ENCODE results near the gene CCNF.
"Not testable (repeated sequence)": the region's sequence is repeated elsewhere in the genome, so short reads cannot be mapped to it uniquely, and the experiment has no call there.

The CCNF gene

DNA sequence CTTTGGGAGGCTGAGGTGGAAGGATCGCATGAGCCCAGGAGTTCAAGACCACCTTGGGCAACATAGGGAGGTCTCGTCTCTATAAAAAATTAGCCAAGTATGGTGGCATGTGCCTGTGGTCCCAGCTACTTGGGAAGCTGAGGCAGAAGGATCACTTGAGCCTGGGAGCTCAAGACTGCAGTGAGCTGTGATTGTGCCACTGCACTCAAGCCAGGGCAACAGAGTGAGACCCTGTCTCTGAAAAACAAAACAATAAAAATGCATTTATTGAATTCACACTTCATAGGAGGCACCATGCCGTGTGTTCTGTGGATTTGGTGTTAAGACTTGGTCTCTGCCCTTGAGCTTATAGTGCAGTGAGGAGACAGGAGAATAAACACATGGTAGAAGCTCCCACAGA lies 48.1 kb downstream of the CCNF start:
- TF ChIP-seq ZNF157 (tag by site-specific recombination; IDR thresholded peaks at IDR 0.05), result no peak
- TF ChIP-seq ZNF121 (tag by site-specific recombination; IDR thresholded peaks at IDR 0.05), result peak; percentile 76
- no peak overlapping the region for H3K27ac ChIP-seq (ENCODE audit: extremely low read depth, low read depth, low read length)
- ChIA-PET CTCF (interaction anchor here (2.2 kb wide), 1 partner anchor 24 kb away, joined by 11 read pairs; no protein-coding TSS in a partner anchor), POLR2A (interaction anchor here (1.0 to 1.4 kb wide), 2 partner anchors 10 to 18 kb away, joined by 3 read pairs; no protein-coding TSS in a partner anchor)
- no peak overlapping the region for H3K4me3 ChIP-seq (ENCODE audit: low read depth, low read length)
- peaks cover 0 to 4% of the 10 kb centered on the region in 2 experiments; a peak in 1 of 3 replicates for H3K36me3 ChIP-seq (ENCODE audit: control insufficient read depth in 2 of 2, insufficient read depth in 1 of 2, low read length in 2 of 2)
- H3K9me3 ChIP-seq (ENCODE audit: control insufficient read depth, insufficient read depth, low read depth, low read length), result no peaks in the 10 kb centered on the region
- H3K4me1 ChIP-seq (ENCODE audit: control insufficient read depth, insufficient read depth, low read length), result peaks cover 4% of the 10 kb centered on the region

DNA sequence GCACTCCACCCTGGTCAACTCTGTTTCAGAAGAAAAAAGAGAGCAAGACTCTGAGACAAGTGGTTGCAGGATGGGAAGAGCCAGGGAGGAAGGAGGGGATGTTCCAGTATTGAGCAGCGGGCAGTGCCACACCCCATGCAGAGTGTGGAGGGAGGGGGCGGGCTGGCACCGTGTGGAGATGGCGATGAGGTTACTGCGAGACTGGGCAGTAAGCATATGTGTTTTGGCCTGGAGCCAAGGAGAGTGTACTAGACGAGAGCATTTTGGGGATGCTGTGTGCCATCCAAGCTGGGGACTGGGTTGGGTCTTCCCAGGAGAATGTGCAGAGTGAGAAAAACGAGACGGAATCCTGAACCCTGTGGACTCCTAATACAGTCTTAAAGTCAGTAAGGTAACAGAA lies 49.0 kb downstream of the CCNF start:
- TF ChIP-seq SCRT1 (tag by site-specific recombination; IDR thresholded peaks at IDR 0.05; ENCODE audit: borderline replicate concordance) (no peak), ZNF514 (tag by site-specific recombination; IDR thresholded peaks at IDR 0.05) (no peak), ZNF341 (tag by site-specific recombination; IDR thresholded peaks at IDR 0.05; ENCODE audit: low read depth) (0 out of 2 replicates have a peak, but pooled peaks have one; percentile 17), REPIN1 (tag by site-specific recombination; IDR thresholded peaks at IDR 0.05; ENCODE audit: low read depth) (no peak), ZIC2 (tag by site-specific recombination; IDR thresholded peaks at IDR 0.05) (peak; percentile 63; the same call in 1 of the 2 replicates), ELK4 (IDR thresholded peaks at IDR 0.05; ENCODE audit: borderline replicate concordance, low read depth, low read length) (no peak), ZNF600 (tag by site-specific recombination; IDR thresholded peaks at IDR 0.05) (peak; percentile 11; the same call in 1 of the 2 replicates)
- H3K36me3 ChIP-seq (ENCODE audit: control insufficient read depth in 2 of 2, insufficient read depth in 1 of 2, low read length in 2 of 2), result peaks cover 0 to 4% of the 10 kb centered on the region in 2 experiments; a peak in 1 of 3 replicates
- H3K9me3 ChIP-seq (ENCODE audit: control insufficient read depth, insufficient read depth, low read depth, low read length), result no peaks in the 10 kb centered on the region
- H3K27ac ChIP-seq (ENCODE audit: extremely low read depth, low read depth, low read length), result no peak overlapping the region
- ChIA-PET CTCF (interaction anchor here (2.2 kb wide), 1 partner anchor 23 kb away, joined by 11 read pairs; no protein-coding TSS in a partner anchor), POLR2A (interaction anchor here (1.0 to 1.4 kb wide), 2 partner anchors 11 to 19 kb away, joined by 3 read pairs; no protein-coding TSS in a partner anchor)
- peaks cover 2% of the 10 kb centered on the region for H3K4me1 ChIP-seq (ENCODE audit: control insufficient read depth, insufficient read depth, low read length)
- no peak overlapping the region for H3K4me3 ChIP-seq (ENCODE audit: low read depth, low read length)

- H3K36me3 ChIP-seq (ENCODE audit: control insufficient read depth in 2 of 2, insufficient read depth in 1 of 2, low read length in 2 of 2); H3K4me1 ChIP-seq (ENCODE audit: control insufficient read depth, insufficient read depth, low read length); H3K27ac ChIP-seq (ENCODE audit: extremely low read depth, low read depth, low read length); POLR2A ChIA-PET; CTCF ChIA-PET; H3K4me3 ChIP-seq (ENCODE audit: low read depth, low read length); H3K9me3 ChIP-seq (ENCODE audit: control insufficient read depth, insufficient read depth, low read depth, low read length): not testable (repeated sequence)
- TF ChIP-seq ZNF121 (tag by site-specific recombination; IDR thresholded peaks at IDR 0.05), result peak; percentile 79
These were observed 50.7 kb downstream of the CCNF start for GRCh38 chr16:2479996-2480395.

GRCh38 chr16:2480948-2481347 lies 51.7 kb downstream of the CCNF start:
- H3K36me3 ChIP-seq (ENCODE audit: control insufficient read depth in 2 of 2, insufficient read depth in 1 of 2, low read length in 2 of 2), result peaks cover 0 to 4% of the 10 kb centered on the region in 2 experiments; a peak in 1 of 3 replicates
- H3K4me3 ChIP-seq (ENCODE audit: low read depth, low read length), result no peak overlapping the region
- no peak overlapping the region for H3K27ac ChIP-seq (ENCODE audit: extremely low read depth, low read depth, low read length)
- H3K4me1 ChIP-seq (ENCODE audit: control insufficient read depth, insufficient read depth, low read length), result no peaks in the 10 kb centered on the region
- ChIA-PET POLR2A (no interaction called here), CTCF (no interaction called here)
- TF ChIP-seq ZNF501 (tag by site-specific recombination; IDR thresholded peaks at IDR 0.05), result no peak
- TF ChIP-seq ZNF544 (tag by site-specific recombination; IDR thresholded peaks at IDR 0.05), result no peak
- TF ChIP-seq, protein P1, sequence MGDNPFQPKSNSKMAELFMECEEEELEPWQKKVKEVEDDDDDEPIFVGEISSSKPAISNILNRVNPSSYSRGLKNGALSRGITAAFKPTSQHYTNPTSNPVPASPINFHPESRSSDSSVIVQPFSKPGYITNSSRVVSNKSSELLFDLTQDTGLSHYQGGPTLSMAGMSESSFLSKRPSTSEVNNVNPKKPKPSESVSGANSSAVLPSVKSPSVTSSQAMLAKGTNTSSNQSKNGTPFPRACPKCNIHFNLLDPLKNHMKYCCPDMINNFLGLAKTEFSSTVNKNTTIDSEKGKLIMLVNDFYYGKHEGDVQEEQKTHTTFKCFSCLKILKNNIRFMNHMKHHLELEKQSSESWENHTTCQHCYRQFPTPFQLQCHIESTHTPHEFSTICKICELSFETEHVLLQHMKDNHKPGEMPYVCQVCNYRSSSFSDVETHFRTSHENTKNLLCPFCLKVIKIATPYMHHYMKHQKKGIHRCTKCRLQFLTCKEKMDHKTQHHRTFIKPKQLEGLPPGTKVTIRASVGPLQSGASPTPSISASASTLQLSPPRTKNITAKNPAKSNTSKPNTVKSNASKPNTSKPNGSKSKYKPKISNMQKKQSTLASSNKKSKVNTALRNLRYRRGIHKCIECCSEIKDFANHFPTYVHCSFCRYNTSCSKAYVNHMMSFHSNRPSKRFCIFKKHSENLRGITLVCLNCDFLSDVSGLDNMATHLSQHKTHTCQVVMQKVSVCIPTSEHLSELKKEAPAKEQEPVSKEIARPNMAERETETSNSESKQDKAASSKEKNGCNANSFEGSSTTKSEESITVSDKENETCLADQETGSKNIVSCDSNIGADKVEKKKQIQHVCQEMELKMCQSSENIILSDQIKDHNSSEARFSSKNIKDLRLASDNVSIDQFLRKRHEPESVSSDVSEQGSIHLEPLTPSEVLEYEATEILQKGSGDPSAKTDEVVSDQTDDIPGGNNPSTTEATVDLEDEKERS (tag by site-specific recombination; IDR thresholded peaks at IDR 0.05), result no peak
- no peaks in the 10 kb centered on the region for H3K9me3 ChIP-seq (ENCODE audit: control insufficient read depth, insufficient read depth, low read depth, low read length)

Data from HEK293 (cell line).